ENCODE data around the gene ARID2.

DNA sequence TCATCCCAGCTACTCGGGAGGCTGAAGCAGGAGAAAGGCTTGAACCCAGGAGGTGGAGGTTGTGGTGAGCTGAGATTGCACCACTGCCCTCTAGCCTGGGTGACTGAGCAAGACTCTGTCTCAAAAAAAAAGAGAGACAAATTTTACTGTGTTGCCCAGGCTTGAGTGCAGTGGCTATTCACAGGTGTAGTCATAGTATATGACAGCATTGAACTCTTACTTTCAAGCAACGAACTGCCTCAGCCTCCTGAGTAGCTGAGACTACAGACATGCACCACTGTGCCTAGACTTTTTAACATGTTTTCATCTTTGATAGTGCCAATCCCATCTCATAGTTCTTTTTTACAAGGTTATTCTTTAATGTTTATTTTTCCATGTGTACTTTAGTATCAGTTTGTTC, 13.7 kb downstream of the ARID2 start:
- TF ChIP-seq, protein P1, sequence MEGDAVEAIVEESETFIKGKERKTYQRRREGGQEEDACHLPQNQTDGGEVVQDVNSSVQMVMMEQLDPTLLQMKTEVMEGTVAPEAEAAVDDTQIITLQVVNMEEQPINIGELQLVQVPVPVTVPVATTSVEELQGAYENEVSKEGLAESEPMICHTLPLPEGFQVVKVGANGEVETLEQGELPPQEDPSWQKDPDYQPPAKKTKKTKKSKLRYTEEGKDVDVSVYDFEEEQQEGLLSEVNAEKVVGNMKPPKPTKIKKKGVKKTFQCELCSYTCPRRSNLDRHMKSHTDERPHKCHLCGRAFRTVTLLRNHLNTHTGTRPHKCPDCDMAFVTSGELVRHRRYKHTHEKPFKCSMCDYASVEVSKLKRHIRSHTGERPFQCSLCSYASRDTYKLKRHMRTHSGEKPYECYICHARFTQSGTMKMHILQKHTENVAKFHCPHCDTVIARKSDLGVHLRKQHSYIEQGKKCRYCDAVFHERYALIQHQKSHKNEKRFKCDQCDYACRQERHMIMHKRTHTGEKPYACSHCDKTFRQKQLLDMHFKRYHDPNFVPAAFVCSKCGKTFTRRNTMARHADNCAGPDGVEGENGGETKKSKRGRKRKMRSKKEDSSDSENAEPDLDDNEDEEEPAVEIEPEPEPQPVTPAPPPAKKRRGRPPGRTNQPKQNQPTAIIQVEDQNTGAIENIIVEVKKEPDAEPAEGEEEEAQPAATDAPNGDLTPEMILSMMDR (IDR thresholded peaks at IDR 0.05 in 8 of 11, conservative IDR thresholded peaks at IDR 0.05 in 3 of 11), result no peak
- no peak for TF ChIP-seq POLR2A (IDR thresholded peaks at IDR 0.05)
